HG03439 (cell line): Measurements from ENCODE around the gene ZNF446.

Experiments
- ATAC-seq: cut with Tn5 transposase; IDR thresholded peaks from one replicate; pipeline ENCODE4 v1.9.1; 2021; ENCODE audit warnings: mild to moderate bottlenecking, moderate library complexity; ENCODE audit not compliant: unreplicated experiment

ZNF446 gene

GRCh38 chr19:58520257-58520599, 44.1 kb downstream of the ZNF446 start:
- ATAC-seq: no peak

- ATAC-seq: no peak
These were observed 45.5 kb downstream of the ZNF446 start for GRCh38 chr19:58521651-58522050.

GRCh38 chr19:58522709-58523108, 46.6 kb downstream of the ZNF446 start:
- no peak for ATAC-seq

GRCh38 chr19:58529405-58529804, 53.3 kb downstream of the ZNF446 start:
- ATAC-seq: no peak
